Measurements from ENCODE around the gene PLK4.
A peak's percentile ranks its signal among the peaks of the same experiment; 100 is the strongest.
"Not testable (repeated sequence)": the region's sequence is repeated elsewhere in the genome, so short reads cannot be mapped to it uniquely, and the experiment has no call there.

Gene PLK4

DNA sequence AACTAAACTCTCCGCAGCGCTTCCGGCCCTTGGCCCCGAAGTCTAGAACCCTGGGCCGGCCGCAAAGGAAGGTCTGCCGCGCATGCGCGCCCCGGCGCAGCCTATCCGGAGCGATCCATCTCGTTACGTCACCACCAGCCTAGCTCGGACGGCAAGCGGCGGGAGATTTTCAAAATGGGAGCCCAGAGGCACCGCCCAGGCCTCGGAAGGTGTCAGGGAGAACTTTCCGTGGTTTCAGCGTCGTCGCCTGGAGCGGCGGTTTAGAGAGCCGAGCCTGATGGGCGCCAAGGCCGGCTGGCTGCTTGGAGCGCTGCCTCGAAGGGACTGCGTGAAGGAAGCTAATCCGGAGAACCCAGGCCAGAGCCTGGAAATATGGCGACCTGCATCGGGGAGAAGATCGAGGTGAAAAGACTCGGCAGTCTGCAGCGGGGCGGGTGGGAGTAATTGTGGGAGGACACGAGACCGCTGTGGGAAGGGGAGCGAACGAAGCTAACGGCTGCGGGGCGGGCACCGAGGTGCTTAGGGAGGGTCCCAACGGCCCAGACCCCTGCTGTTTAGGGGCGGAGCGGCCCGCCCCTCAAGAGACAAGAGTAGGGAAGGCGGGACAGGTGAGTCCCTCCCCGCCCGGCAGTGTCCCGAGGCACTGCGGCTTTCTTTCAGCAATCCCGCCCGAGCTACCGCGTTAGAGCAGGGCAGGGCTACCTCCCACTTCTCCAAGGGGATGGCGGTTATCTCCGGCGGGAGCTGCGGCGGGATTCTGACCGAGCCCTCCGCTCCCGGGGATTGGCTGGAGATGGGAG lies at the start of gene PLK4:
TSS of gene PLK4 (plus strand) at position 131 of the 800 bp plus-strand sequence. CDS start at position 373, 242 bp downstream.
- peak; percentile 28 to 95 (median 86) for DNase-seq

DNA sequence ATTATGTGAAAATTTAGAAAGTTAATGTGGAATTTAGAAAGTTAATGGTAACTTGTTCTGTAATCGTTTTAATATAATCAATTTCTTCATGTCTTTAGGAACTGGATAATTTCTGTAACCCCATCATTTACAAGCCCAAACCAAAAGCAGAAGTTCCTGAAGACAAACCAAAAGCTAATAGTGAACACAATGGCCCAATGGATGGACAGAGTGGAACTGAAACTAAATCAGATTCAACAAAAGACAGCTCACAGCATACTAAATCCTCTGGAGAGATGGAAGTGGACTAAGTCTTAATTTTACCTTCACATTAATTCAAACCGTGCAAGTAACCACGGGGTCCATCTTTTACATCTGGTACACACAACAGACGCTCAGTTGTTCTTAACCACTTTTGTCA lies 48.1 kb upstream of the PLK4 start:
- no peak for DNase-seq

DNA sequence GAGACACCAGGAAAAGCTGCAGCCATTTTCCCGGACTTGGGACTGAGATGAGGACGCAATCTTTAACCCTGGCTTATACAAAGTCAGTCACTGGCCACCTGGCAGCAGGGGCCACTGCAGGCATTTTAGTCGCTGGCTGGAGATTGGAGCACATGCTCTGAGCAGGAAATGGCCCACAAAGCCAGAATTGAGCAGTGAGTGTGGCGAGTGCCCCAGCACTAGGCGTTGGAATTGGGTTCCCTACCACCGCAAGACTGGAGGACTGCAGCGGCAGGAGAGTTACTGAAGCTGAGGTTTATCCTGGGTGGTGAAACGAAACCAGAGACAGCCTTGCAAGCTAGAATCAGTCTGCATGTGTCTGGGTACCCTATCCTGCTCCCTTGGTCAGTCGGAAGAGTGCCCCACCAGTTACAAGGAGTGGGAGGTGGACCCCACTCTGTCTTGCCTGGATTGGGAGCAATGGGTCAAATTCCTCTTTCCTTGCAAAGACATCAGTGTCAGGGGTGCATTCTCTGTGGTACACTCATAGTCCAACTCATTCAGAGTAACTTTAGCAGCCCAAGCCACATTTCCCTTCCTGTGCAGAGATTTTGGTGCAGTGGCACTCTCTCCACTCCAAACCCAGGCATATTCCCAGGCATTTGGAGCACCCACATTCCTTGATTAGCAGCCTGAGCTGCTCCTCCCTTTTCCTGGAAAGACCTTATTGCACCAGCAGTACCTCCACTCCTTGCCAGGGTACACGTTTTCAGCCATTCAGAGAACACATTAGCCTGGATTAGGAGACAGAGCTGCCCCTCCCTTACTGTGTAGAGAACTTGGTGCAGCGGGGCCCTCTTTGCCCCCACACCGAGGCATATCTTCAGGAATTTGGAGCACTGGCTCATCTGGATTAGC lies 36.7 kb upstream of the PLK4 start:
- no peak for DNase-seq

DNA sequence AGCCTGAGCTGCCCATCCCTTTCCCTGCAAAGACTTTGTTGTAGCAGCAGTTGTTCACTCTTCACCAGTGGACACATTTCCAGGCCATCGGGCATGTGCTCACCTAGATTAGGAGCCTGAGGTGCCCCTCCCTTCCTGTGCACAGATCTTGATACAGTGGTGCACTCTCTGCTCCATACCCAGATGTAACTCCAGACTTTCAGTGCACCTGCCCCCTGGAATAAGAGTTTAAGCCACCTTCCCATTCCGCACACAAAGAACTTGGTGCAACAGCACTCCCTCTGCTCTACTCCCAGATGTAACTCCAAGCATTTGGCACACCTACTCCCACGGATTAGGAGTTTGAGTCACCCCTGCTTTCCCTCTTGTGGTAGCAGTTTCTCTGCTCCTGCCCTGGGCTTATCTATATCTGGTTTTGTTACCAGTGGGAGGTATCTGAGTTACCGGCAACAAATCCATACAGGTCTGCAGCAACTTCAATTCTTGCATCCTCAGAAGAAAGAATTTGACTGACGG lies 36.0 kb upstream of the PLK4 start:
- peak in 4 of 56 donors; percentile 2 to 21 (median 5) for DNase-seq

DNA sequence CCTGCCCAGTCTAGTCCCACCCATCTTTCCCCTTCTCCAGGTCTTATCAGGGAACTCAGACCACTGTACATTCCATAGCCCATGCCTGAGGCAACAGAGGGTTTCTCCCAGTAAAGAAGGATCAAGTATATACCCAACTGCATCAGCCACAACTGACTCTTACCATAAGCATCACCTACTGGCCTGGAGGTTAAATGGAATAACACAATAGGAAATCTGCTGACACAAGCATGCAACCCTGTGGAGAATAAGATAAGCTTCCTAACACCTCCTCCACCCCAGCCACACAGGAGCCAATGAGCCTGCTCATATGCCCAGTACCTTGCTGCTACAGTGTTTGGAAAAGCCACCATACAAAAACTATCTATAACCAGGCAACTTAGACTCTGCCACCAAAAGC lies 34.6 kb upstream of the PLK4 start:
- no peak for DNase-seq

DNA sequence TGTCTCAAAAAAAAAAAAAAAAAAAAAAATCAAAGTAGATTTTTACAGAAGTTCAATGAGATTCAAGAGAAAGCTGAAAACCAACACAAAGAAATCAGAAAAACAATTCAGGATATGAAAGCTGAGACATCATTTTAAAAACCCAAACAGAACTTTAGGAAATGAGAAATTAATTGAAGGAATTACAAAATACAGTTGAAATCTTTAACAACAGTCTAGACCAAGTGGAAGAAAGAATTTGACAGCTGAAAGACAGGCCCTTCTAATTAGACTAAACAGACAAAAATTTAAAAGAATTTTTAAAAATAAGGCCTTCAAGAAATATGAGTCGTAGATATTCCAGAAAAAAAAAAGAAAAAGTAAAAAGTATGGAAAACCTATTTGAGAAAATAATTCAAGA lies 33.9 kb upstream of the PLK4 start:
- no peak for DNase-seq

DNA sequence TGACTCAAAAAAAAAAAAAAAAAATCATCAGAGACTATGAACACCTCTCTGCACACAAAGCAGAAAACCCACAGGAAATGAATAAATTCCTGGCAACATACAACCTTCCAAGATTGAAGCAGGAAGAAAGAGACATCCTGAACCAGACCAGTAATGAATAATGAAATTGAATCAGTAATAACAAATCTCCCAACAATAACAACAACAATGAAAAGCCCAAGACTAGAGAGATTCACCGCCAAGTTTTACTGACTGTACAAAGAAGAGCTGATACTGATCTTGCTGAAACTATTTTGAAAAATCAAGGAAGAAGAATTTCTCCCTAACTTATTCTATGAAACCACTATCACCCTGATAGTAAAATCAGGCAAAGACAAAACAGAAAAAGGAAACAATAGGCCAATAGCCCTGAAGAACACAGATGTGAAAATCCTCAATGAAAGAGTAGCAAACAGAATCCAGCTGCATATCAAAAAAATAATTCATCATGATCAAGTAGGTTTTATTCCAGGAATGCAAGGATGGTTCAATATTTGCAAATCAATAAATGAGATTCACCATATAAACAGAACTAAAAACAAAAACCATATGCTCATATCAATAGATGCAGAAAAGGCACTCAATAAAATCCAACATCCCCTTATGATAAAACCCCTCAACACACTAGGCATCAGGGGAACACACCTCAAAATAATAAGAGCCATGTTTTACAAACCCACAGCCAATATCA lies 31.0 kb upstream of the PLK4 start:
- no peak for DNase-seq

DNA sequence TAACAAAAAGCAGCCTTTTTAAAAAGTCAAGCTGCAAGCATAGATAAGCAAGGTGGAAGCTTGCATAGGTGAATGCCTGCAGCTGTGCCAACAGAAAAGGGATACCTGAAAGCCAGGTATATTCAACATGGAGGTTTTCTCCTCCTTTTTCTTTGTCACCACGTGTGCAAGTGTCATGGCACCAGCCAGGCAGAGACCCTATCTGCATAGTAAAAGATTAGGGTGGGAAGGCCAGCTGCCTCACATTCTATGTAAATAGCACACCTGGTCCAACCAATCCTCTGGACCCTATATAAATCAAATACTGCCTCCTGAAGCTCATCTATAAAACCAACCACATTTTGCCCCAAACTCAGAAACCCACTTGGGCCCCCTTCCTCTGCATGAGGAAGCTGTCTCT lies 28.0 kb upstream of the PLK4 start:
- DNase-seq: no peak

DNA sequence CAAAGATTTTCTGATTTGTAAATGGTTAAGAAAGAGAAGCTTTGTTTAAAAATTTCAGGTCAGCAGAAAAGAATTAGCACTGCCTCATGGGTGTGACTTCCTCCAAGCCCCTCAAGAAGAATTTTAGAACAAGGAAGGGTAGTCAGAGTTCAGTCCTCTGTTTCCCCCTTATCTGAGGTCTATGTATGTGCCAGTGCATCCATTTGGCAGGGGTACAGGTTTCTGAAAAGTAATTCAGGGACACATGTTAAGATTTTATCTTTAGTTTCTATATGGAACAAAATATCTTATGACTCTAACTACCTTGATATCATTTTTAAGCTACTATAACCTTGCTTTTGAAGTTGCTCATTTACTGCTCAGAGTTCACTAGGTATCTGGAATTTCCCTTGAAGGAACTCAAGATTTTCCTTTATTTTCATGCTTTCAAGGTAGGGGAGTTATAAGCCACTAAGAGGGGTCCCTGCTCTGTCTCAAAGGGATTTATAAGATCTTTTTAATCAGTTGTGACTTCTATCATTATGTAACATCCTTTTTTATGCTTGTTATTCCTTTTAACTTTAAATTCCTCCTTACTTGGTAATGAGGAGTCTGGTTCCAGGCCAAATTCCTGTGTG lies 24.4 kb upstream of the PLK4 start:
- DNase-seq: no peak

DNA sequence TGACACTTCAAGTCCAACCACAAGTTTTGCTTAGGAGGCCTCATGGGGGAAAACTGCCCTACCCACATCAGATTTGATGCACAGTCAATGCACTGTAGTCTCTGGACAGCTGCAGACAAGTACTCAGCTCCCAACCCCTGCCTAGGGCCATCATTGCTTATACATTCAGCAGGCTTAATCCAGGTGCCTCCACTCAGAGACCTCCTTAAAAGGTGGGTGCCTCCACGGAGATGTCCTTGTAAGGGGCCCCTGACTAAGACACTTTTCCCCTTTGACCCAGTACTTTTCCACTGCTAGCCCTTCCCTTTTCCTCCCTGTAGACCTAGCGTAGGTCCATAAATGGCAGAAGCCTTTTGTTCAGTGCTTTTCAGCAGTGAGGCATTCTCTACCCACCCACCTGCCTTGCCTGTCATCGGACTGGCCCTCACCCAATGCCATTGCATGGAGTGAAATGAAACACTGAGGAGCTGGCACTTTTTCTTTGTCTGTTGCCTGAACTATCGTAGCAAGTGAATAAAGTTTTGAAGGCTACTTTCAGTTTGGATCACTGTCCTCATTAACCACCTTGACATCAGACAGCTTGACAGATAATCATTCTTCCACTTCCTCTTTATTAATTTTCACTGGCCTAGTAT lies 23.8 kb upstream of the PLK4 start:
- no peak for DNase-seq

DNA sequence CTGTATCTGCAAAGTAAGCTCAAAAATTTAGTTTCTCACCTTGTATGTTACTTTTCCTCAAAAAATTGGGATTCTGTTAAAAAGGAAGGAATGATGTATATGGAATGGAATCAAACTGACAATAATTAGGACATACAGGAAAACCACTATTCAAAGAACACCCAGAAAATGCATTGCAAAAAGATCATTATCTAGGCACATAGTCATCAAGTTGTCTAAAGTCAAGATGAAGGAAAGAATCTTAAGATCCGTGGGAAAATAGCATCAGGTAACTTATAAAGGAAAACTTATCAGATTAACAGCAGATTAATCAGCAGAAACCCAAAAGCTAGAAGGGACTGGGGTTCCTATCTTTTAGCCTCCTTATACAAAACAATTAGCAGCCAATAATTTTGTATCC lies 23.1 kb upstream of the PLK4 start:
- DNase-seq: no peak

DNA sequence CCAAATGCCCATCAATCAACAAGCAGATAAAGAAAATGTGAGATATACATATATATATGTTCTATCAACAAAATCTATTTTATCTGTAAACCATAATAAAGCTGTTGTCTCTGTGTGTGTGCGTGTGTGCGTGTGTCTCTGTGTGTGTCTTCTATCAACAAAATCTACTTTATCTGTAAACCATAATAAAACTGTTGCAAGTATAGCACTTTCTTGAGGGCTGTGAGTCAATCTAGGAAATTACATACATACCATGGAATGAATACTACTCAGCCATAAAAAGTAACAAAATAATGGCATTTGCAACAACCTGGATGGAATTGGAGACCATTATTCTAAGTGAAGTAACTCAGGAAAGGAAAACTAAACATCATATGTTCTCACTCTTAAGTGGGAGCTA lies 12.5 kb upstream of the PLK4 start:
- DNase-seq: no peak

DNA sequence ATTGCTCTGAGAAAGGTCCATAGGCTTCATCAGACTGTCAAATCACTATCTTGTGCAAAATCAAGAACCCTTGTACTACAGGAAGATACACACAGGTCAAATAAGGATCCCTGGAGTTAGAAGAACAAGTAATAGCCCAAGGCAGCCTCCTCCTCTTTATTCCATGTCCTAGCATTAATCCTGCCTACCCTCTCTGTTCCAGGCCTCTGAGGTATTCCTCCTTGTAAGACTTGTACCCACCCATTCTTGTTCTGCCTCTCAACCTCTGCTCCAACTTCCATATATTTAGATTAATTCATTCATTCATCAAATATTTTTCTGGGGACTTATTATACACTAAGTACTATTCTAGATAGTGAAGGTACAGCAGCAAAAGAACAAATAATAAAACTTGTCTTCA lies 10.4 kb upstream of the PLK4 start:
- no peak for DNase-seq

DNA sequence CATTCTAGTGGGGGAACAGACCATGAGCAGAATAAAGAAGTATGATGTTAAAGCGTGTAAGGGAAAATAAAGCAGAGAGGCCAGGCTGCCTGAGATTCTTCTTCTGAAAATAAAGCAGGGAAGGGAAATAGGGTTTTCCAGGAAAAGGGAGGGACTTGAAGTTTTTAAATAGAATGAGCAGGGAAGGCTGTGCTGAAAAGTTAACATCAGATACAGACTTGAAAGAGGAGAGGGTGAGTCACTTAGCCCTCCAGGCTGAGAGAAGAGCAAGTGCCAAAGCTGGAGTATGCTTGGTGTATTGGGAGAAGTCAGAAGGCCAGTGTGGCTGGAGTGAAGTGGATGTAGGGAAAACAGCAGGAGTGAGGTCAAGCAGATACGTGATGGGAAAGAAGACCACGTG lies 10.0 kb upstream of the PLK4 start:
- no peak for DNase-seq

DNA sequence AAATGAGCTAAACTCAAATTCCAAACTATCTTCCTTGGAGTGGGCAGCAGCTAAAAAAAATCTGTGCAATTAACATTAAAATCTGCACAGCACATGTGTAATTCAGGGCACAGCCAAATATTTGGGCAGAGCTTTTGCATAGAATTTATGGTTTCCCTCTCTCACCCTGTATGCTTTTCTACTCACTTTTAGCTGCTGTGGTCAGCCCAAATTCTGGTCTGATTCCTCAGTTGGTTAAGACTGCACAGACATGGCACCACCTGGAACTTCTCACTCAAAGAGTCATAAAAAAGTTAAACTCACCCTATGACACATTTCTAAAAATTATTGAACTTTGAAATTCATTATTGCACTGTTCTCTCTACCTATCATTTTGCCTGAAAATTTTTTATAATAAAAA lies 4.9 kb upstream of the PLK4 start:
- no peak for DNase-seq

DNA sequence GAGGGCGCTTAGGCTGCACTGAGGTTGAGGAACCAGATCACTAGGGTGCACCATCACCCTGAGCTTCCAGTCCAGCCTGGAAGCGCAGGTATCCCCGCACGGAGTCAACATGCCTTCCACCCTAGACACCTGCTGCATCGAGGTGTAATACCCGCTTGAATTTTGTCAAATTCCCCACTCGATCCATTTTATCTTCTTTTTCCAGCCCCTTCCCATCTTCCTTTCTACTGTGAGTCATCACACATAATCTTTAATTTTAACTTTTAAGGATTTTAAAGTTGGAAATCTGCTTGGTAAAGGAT lies 821 bp downstream of the PLK4 start:
- DNase-seq: peak in 1 of 56 donors; percentile 24

DNA sequence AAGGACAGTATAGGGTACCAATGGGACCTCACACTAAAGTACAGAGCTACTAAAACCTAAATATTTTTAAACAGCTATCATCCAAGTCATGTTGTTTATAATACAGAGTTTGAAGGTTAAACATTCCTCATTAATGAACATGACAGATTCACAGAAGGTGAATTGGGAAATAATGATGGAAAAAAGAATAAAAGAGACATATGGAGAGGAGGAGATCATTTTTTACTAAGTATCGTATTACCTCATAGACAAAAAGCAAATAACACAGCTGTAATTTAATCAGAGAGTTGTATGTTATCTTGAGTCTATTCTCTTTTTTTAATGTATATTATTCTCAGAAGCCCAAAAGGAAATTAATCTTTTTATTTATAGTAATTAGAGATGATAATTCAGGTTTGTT lies 7.9 kb downstream of the PLK4 start:
- DNase-seq: no peak

DNA sequence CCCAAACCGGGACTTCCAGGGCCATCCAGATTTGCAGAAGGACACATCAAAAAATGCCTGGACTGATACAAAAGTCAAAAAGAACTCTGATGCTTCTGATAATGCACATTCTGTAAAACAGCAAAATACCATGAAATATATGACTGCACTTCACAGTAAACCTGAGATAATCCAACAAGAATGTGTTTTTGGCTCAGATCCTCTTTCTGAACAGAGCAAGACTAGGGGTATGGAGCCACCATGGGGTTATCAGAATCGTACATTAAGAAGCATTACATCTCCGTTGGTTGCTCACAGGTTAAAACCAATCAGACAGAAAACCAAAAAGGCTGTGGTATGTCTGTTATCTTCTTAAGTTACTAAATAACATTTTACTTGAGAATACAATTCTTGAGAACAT lies 9.2 kb downstream of the PLK4 start:
- no peak for DNase-seq

DNA sequence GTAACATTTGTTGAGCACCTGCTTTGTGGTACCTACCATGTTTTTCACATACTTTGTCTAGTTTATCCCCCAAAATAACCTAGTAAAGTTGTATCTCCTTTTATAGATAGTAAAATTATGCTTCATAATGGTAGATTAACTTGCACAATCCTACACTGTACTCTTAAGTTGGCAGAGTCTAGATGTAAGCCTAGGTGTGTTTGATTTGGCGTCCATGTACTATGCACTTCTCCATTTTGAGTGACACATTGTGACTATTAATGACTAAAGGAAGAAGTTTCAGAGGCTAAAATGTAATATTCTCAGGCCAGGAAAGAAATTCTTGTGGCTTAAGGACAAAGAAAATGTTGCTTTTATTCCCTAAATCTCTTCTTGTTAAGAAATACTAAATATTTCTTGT lies 15.4 kb downstream of the PLK4 start:
- no peak for DNase-seq

DNA sequence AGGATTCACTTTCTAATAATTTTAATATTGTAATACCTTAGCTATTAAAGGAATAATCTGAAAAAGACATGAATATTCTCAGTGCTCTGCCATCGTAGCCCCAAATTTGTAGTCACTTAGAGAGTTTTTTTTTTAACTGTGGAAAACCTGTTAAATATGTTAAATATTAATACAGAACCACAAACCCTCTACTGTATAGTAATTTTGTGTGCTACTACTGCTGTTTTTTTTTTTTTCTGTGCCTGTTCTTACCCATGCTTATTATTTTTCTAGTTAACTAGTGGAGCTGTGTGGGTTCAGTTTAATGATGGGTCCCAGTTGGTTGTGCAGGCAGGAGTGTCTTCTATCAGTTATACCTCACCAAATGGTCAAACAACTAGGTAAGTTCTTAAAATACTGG lies 15.8 kb downstream of the PLK4 start:
- DNase-seq: no peak

DNA sequence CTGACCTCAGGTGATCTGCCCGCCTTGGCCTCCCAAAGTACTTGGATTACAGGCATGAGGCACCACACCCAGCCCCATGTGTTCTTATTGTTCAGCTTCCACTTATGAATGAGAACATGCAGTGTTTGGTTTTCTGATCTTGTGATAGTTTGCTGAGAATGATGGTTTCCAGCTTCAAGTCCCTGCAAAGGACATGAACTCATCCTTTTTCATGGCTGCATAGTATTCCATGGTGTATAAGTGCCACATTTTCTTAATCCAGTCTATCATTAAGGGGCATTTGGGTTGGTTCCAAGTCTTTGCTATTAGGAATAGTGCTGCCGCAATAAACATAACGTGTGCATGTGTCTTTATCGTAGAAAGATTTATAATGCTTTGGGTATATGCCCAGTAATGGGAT lies 19.0 kb downstream of the PLK4 start:
- DNase-seq: not testable (repeated sequence)

All from nucleus accumbens (tissue), 56 donors.